Measurements from ENCODE around the gene PRKN. TPM values are rescaled to one million over a fixed set of nuclear protein-coding genes. Genes with fewer than 3 reads are reported as not detected.

The PRKN gene
- total and polyA plus RNA-seq, 2 experiments from 2014 or later = 2.3 to 3.9 TPM

DNA sequence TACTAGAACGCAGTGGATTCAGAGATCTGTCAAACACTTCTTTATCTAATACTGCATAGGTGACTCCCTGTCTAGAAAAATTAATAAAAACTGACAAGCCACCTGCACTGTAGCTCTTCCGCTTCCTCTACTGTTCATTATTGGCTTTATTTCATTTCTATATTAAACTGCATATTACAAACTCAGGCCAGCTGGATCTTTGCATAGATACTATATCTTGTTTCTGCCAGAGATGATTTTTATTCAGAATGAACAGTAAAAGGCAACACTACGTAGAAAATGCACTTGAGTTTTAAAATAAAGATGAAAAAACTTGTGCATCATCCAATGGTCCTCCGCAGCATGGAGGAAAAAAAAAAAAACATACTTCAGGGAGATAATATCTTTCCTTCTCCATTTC lies 508.3 kb downstream of the PRKN start:
- H3K9me2 ChIP-seq (replicated peaks; ENCODE audit: insufficient read depth) = no peaks in the 10 kb centered on the region
- no peak overlapping the region for H3K4me3 ChIP-seq
- WGBS (ENCODE audit: low lambda C conversion rate, missing lambda C conversion rate) = 92% methylated on average over 4 of the region's 4 CpGs
- H3K27me3 ChIP-seq = no peaks in the 10 kb centered on the region
- no peak overlapping the region for H3K4me2 ChIP-seq
- no peaks in the 10 kb centered on the region for H3K9me3 ChIP-seq (ENCODE audit: low read depth)
- no peak for DNase-seq (ENCODE audit: low spot score)
- TF ChIP-seq EZH2phosphoT487 (IDR thresholded peaks at IDR 0.05; ENCODE audit: low read depth, severe bottlenecking, unreplicated experiment) (no peak), EZH2 (IDR thresholded peaks at IDR 0.05; ENCODE audit: borderline replicate concordance) (no peak)
- TF ChIP-seq, protein P1, sequence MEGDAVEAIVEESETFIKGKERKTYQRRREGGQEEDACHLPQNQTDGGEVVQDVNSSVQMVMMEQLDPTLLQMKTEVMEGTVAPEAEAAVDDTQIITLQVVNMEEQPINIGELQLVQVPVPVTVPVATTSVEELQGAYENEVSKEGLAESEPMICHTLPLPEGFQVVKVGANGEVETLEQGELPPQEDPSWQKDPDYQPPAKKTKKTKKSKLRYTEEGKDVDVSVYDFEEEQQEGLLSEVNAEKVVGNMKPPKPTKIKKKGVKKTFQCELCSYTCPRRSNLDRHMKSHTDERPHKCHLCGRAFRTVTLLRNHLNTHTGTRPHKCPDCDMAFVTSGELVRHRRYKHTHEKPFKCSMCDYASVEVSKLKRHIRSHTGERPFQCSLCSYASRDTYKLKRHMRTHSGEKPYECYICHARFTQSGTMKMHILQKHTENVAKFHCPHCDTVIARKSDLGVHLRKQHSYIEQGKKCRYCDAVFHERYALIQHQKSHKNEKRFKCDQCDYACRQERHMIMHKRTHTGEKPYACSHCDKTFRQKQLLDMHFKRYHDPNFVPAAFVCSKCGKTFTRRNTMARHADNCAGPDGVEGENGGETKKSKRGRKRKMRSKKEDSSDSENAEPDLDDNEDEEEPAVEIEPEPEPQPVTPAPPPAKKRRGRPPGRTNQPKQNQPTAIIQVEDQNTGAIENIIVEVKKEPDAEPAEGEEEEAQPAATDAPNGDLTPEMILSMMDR (IDR thresholded peaks at IDR 0.05; ENCODE audit: poor library complexity) = no peak
- H2AFZ ChIP-seq = no peak overlapping the region
- no peaks in the 10 kb centered on the region for H3K4me1 ChIP-seq (ENCODE audit: insufficient read depth)
- H3K27ac ChIP-seq = no peak overlapping the region
- H4K20me1 ChIP-seq (ENCODE audit: insufficient read depth, poor library complexity, severe bottlenecking) = no peaks in the 10 kb centered on the region
- H3K79me2 ChIP-seq = no peaks in the 10 kb centered on the region
- H3K36me3 ChIP-seq (replicated peaks; ENCODE audit: insufficient read depth, low read depth) = no peaks in the 10 kb centered on the region

DNA sequence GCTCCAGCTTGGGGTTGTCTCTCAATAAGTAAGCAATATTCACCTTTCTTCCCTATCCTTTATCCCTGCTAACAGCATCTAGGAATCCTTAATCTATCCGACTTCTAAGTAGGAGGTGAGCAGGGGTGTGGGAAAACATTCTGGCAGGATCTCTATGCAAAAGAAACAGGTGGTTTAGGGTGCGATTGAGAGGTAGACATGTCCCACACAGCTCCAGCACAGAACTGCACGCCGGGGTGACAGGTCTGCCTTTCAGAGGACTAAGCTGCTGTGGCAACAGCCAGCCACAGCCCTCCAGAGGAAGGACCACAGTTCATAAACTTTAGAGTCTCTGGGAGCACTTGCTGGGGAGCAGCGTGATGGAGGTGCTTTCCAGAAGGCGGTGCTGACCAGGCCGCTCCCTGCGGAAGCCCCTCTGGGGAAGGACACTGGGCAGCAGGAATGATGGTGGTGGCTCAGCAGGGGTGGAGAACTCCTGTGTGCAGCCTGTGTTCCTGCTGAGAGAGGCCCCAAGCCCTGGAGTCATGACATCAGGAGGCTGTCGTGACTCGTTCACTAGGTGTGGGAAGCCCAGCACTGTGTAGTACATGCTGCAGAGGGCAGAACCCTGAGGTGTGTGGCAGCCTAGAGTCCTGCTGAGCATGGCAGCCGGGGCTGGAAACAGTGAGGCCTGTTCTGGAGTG lies 509.6 kb downstream of the PRKN start:
- no peak overlapping the region for H2AFZ ChIP-seq
- H3K9me2 ChIP-seq (replicated peaks; ENCODE audit: insufficient read depth) = no peaks in the 10 kb centered on the region
- H4K20me1 ChIP-seq (ENCODE audit: insufficient read depth, poor library complexity, severe bottlenecking) = no peaks in the 10 kb centered on the region
- no peaks in the 10 kb centered on the region for H3K27me3 ChIP-seq
- H3K4me3 ChIP-seq = no peak overlapping the region
- no peak overlapping the region for H3K27ac ChIP-seq
- no peaks in the 10 kb centered on the region for H3K36me3 ChIP-seq (replicated peaks; ENCODE audit: insufficient read depth, low read depth)
- H3K4me1 ChIP-seq (ENCODE audit: insufficient read depth) = no peaks in the 10 kb centered on the region
- H3K9me3 ChIP-seq (ENCODE audit: low read depth) = no peaks in the 10 kb centered on the region
- 91% methylated on average over 11 of the region's 11 CpGs for WGBS (ENCODE audit: low lambda C conversion rate, missing lambda C conversion rate)
- TF ChIP-seq, protein P1 (IDR thresholded peaks at IDR 0.05; ENCODE audit: poor library complexity) = no peak
- no peak for TF ChIP-seq EZH2 (IDR thresholded peaks at IDR 0.05; ENCODE audit: borderline replicate concordance)
- TF ChIP-seq EZH2phosphoT487 (IDR thresholded peaks at IDR 0.05; ENCODE audit: low read depth, severe bottlenecking, unreplicated experiment) = no peak
- DNase-seq (ENCODE audit: low spot score) = no peak
- H3K4me2 ChIP-seq = no peak overlapping the region
- H3K79me2 ChIP-seq = no peaks in the 10 kb centered on the region

DNA sequence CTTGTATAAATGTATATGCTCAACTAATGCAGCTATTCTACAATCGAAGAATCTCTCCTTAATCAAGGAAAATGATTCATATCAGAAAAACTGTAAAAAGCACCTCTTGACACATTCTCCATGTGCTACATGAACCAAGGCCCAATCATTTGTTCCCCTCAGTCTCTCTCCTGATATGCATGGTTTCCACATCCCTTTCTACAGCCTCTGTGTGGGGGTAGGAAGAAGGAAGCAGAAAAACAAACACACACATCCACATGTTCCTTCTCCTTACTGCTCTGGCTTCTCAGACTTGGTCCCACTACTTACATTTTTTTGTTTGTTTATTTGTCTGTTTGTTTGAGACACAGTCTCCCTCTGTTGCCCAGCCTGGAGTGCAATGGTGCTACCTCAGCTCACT lies 510.5 kb downstream of the PRKN start:
- no peak for DNase-seq (ENCODE audit: low spot score)
- Histone ChIP-seq H4K20me1 (ENCODE audit: insufficient read depth, poor library complexity, severe bottlenecking) (no peaks in the 10 kb centered on the region), H3K4me3 (no peak overlapping the region), H3K36me3 (replicated peaks; ENCODE audit: insufficient read depth, low read depth) (no peaks in the 10 kb centered on the region), H3K4me1 (ENCODE audit: insufficient read depth) (no peaks in the 10 kb centered on the region), H3K27ac (no peak overlapping the region), H3K27me3 (no peaks in the 10 kb centered on the region), H3K9me2 (replicated peaks; ENCODE audit: insufficient read depth) (no peaks in the 10 kb centered on the region), H3K79me2 (no peaks in the 10 kb centered on the region), H3K4me2 (no peak overlapping the region), H2AFZ (no peak overlapping the region), H3K9me3 (ENCODE audit: low read depth) (no peaks in the 10 kb centered on the region)
- 95% methylated on average over 1 of the region's 1 CpG for WGBS (ENCODE audit: low lambda C conversion rate, missing lambda C conversion rate)
- TF ChIP-seq EZH2 (IDR thresholded peaks at IDR 0.05; ENCODE audit: borderline replicate concordance) (no peak), EZH2phosphoT487 (IDR thresholded peaks at IDR 0.05; ENCODE audit: low read depth, severe bottlenecking, unreplicated experiment) (no peak)
- TF ChIP-seq, protein P1 (IDR thresholded peaks at IDR 0.05; ENCODE audit: poor library complexity) = no peak
